ENCODE measurements around the gene TSPAN3. TPM values are rescaled to one million over a fixed set of nuclear protein-coding genes. Genes with fewer than 3 reads are reported as not detected.

TSPAN3 gene
- total RNA-seq, 3 donors from 2014 or later (not counting 1 experiment from before 2014, with no cell fraction given): 18.7 to 37.4 (median 29.9) TPM

- Mint-ChIP-seq H3K36me3 (no peaks in the 10 kb centered on the region), H3K27ac (peak overlapping the region in 1 of 2 donors; percentile 31), H3K27me3 (ENCODE audit: low read depth in 2 of 2) (no peaks in the 10 kb centered on the region), H3K4me3 (no peak overlapping the region), H3K9me3 (no peaks in the 10 kb centered on the region), H3K4me1 (peaks cover 26 to 31% of the 10 kb centered on the region in 2 donors)
- Histone ChIP-seq H3K36me3 (ENCODE audit: control insufficient read depth, insufficient read depth, low read length) (peaks cover 42% of the 10 kb centered on the region), H3K4me1 (ENCODE audit: control insufficient read depth, insufficient read depth, low read length) (no peaks in the 10 kb centered on the region), H3K4me3 (ENCODE audit: low read length) (no peak overlapping the region), H3K9me3 (ENCODE audit: control insufficient read depth, insufficient read depth, low read length) (peaks cover 3% of the 10 kb centered on the region), H3K27me3 (ENCODE audit: control insufficient read depth, insufficient read depth, low read length) (no peaks in the 10 kb centered on the region), H3K27ac (ENCODE audit: low read length) (no peak overlapping the region)
- no peak for DNase-seq
- no peak for ATAC-seq
- intact Hi-C loops (cut with micrococcal nuclease): no loop called here
- 95% methylated on average over 7 of the region's 7 CpGs for WGBS (ENCODE audit: insufficient coverage)
- no peak for TF ChIP-seq CTCF (IDR thresholded peaks at IDR 0.05)
These were observed 24.1 kb downstream of the TSPAN3 start for GRCh38 chr15:77046704-77047412.

- Histone ChIP-seq H3K4me3 (ENCODE audit: low read length) (no peak overlapping the region), H3K27ac (ENCODE audit: low read length) (no peak overlapping the region), H3K9me3 (ENCODE audit: control insufficient read depth, insufficient read depth, low read length) (peaks cover 3% of the 10 kb centered on the region), H3K27me3 (ENCODE audit: control insufficient read depth, insufficient read depth, low read length) (no peaks in the 10 kb centered on the region), H3K4me1 (ENCODE audit: control insufficient read depth, insufficient read depth, low read length) (no peaks in the 10 kb centered on the region), H3K36me3 (ENCODE audit: control insufficient read depth, insufficient read depth, low read length) (peaks cover 42% of the 10 kb centered on the region)
- DNase-seq (no peak), ATAC-seq (no peak)
- Mint-ChIP-seq H3K36me3 (no peaks in the 10 kb centered on the region), H3K4me3 (no peak overlapping the region), H3K27ac (peak overlapping the region in 1 of 2 donors; percentile 8), H3K4me1 (peaks cover 33 to 36% of the 10 kb centered on the region in 2 donors), H3K27me3 (ENCODE audit: low read depth in 2 of 2) (no peaks in the 10 kb centered on the region), H3K9me3 (no peaks in the 10 kb centered on the region)
- 100% methylated on average over 1 of the region's 1 CpG for WGBS (ENCODE audit: insufficient coverage)
- no peak for TF ChIP-seq CTCF (IDR thresholded peaks at IDR 0.05)
- intact Hi-C loops (cut with micrococcal nuclease): no loop called here
These were observed 24.9 kb downstream of the TSPAN3 start for GRCh38 chr15:77045985-77046384.

GRCh38 chr15:77044228-77045042 is 26.5 kb downstream of the TSPAN3 start:
- H3K9me3 Mint-ChIP-seq: no peaks in the 10 kb centered on the region
- no peaks in the 10 kb centered on the region for H3K27me3 Mint-ChIP-seq (ENCODE audit: low read depth in 2 of 2)
- Histone ChIP-seq H3K9me3 (ENCODE audit: control insufficient read depth, insufficient read depth, low read length) (peaks cover 12% of the 10 kb centered on the region), H3K27me3 (ENCODE audit: control insufficient read depth, insufficient read depth, low read length) (no peaks in the 10 kb centered on the region), H3K36me3 (ENCODE audit: control insufficient read depth, insufficient read depth, low read length) (peaks cover 42% of the 10 kb centered on the region), H3K4me1 (ENCODE audit: control insufficient read depth, insufficient read depth, low read length) (no peaks in the 10 kb centered on the region), H3K4me3 (ENCODE audit: low read length) (no peak overlapping the region), H3K27ac (ENCODE audit: low read length) (no peak overlapping the region)
- H3K36me3 Mint-ChIP-seq: peaks cover 4% of the 10 kb centered on the region
- no peak for TF ChIP-seq CTCF (IDR thresholded peaks at IDR 0.05)
- no peak for ATAC-seq
- DNase-seq: no peak
- intact Hi-C loops (cut with micrococcal nuclease): no loop called here
- peaks cover 39 to 43% of the 10 kb centered on the region in 2 donors for H3K4me1 Mint-ChIP-seq
- no peak overlapping the region for H3K4me3 Mint-ChIP-seq
- peak overlapping the region; percentile 5 to 34 for H3K27ac Mint-ChIP-seq
- 85% methylated on average over 7 of the region's 7 CpGs for WGBS (ENCODE audit: insufficient coverage)

Measured in natural killer cell (primary cell).